Fibroblast of the conjunctiva (primary cell): Measurements from ENCODE around the gene AUTS2.
A peak's percentile ranks its signal among the peaks of the same experiment; 100 is the strongest.
"Not testable (repeated sequence)": the region's sequence is repeated elsewhere in the genome, so short reads cannot be mapped to it uniquely, and the experiment has no call there.

Experiments
- DNase-seq: peaks from one replicate; pipeline ENCODE4 v3.0.0-alpha.2; 2010; ENCODE audit warnings: low read depth

Gene AUTS2

GRCh38 chr7:70785427-70785826 lies 1187.2 kb downstream of the AUTS2 start:
- no peak for DNase-seq

- no peak for DNase-seq
These were observed 1187.8 kb downstream of the AUTS2 start for GRCh38 chr7:70786076-70786475.

- DNase-seq = no peak
These were observed 1189.0 kb downstream of the AUTS2 start for GRCh38 chr7:70787286-70787685.

GRCh38 chr7:70787771-70788170 lies 1189.5 kb downstream of the AUTS2 start:
- DNase-seq = no peak

- no peak for DNase-seq
These were observed 1190.0 kb downstream of the AUTS2 start for GRCh38 chr7:70788276-70788675.

GRCh38 chr7:70789481-70790214 lies 1191.4 kb downstream of the AUTS2 start:
- no peak for DNase-seq

- no peak for DNase-seq
These were observed 1192.2 kb downstream of the AUTS2 start for GRCh38 chr7:70790215-70791073.

- no peak for DNase-seq
These were observed 1193.1 kb downstream of the AUTS2 start for GRCh38 chr7:70791341-70791740.

GRCh38 chr7:70793060-70793459 lies 1194.8 kb downstream of the AUTS2 start:
- no peak for DNase-seq

- no peak for DNase-seq
These were observed 1195.5 kb downstream of the AUTS2 start for GRCh38 chr7:70793821-70794220.

- no peak for DNase-seq
These were observed 1196.7 kb downstream of the AUTS2 start for GRCh38 chr7:70794962-70795361.

GRCh38 chr7:70795948-70796347 lies 1197.7 kb downstream of the AUTS2 start:
- DNase-seq = no peak

- DNase-seq = no peak
These were observed 1198.8 kb downstream of the AUTS2 start for GRCh38 chr7:70797109-70797514.

GRCh38 chr7:70799841-70800405 lies 1201.6 kb downstream of the AUTS2 start:
- no peak for DNase-seq

GRCh38 chr7:70805360-70805759 lies 1207.1 kb downstream of the AUTS2 start:
- DNase-seq = no peak

GRCh38 chr7:70807650-70808049 lies 1209.4 kb downstream of the AUTS2 start:
- no peak for DNase-seq

- DNase-seq = no peak
These were observed 1210.6 kb downstream of the AUTS2 start for GRCh38 chr7:70808876-70809275.

- no peak for DNase-seq
These were observed 1212.4 kb downstream of the AUTS2 start for GRCh38 chr7:70810558-70811139.

- DNase-seq = no peak
These were observed 1214.2 kb downstream of the AUTS2 start for GRCh38 chr7:70812511-70812910.

- not testable (repeated sequence) for DNase-seq
These were observed 1224.2 kb downstream of the AUTS2 start for GRCh38 chr7:70822490-70822889.

- DNase-seq = peak; percentile 4
These were observed 1231.2 kb downstream of the AUTS2 start for GRCh38 chr7:70829221-70830059.

- DNase-seq = no peak
These were observed 1231.8 kb downstream of the AUTS2 start for GRCh38 chr7:70830060-70830395.
